Measurements from ENCODE around the gene SMIM9.
"Not testable (repeated sequence)": the region's sequence is repeated elsewhere in the genome, so short reads cannot be mapped to it uniquely, and the experiment has no call there.

Gene SMIM9

DNA sequence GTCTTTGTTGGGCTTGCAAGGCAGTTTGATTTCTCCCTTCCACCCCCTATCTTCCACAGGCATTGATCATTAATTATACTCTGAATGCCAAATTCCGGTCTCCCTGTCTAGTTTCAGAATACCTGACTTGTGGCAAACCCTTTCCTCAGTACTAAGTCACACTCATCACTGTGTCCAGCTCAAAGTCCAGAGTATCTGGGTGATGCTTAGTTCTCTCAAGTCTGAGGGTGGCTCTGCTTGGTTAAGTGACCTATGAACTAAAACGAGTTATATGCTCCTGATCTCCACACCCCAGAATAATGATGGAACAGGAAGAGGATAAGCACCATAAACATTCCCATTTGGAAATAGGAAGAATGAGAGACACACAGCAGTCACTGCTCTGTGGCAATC lies 6.5 kb downstream of the SMIM9 start:
- no peak for ATAC-seq (ENCODE audit: low read depth)
- TF ChIP-seq, protein P1, sequence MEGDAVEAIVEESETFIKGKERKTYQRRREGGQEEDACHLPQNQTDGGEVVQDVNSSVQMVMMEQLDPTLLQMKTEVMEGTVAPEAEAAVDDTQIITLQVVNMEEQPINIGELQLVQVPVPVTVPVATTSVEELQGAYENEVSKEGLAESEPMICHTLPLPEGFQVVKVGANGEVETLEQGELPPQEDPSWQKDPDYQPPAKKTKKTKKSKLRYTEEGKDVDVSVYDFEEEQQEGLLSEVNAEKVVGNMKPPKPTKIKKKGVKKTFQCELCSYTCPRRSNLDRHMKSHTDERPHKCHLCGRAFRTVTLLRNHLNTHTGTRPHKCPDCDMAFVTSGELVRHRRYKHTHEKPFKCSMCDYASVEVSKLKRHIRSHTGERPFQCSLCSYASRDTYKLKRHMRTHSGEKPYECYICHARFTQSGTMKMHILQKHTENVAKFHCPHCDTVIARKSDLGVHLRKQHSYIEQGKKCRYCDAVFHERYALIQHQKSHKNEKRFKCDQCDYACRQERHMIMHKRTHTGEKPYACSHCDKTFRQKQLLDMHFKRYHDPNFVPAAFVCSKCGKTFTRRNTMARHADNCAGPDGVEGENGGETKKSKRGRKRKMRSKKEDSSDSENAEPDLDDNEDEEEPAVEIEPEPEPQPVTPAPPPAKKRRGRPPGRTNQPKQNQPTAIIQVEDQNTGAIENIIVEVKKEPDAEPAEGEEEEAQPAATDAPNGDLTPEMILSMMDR (IDR thresholded peaks at IDR 0.05; ENCODE audit: poor library complexity, severe bottlenecking) = no peak

DNA sequence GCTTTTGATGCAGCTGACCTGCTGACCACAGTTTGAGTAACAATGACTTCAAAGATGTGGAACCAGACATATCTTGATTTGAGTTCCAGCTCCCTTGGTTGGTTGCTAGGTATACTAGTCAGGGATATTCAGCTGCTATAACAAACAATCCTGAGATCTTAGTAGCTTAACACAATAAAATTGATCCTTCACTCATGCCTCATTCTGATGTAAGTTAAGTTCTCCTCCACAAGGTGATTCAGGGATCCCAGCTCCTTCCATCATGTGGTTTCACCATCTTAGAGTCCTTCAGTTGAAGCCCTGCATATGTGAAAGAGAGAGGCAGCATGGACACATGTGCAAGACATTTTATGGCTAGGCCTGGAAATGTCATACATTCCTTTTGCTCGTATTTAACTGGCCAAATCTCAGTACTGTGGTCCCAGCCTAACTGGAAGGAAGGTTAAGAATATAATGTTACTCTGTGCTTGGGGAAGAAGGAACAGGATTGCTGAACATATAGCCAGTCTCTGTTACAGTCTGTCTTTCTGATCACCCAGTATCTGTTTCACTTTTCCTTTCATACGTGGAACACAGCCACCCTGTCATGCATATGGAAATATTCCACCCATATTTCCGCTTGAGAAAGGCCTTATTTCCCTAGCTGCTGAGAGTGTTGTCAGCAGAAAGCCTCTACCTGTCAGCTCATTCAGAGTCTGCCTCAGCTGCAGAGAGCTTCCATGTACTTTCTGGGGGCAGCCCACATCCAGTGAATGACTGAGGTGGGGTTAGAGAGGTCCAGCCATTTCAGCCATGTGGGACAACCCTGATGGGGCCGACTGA lies 7.1 kb downstream of the SMIM9 start:
- no peak for DNase-seq (ENCODE audit: low spot score)
- H3K4me1 ChIP-seq (ENCODE audit: insufficient read depth, poor library complexity, severe bottlenecking) = no peaks in the 10 kb centered on the region
- H3K36me3 ChIP-seq (ENCODE audit: low read depth) = no peaks in the 10 kb centered on the region
- ATAC-seq (ENCODE audit: low read depth) = no peak
- no peaks in the 10 kb centered on the region for H3K9me3 ChIP-seq (ENCODE audit: severe bottlenecking)
- H3K27me3 ChIP-seq (ENCODE audit: insufficient read depth, poor library complexity, severe bottlenecking) = no peaks in the 10 kb centered on the region
- no peak overlapping the region for H3K27ac ChIP-seq (ENCODE audit: poor library complexity, severe bottlenecking)
- TF ChIP-seq, protein P1 (IDR thresholded peaks at IDR 0.05; ENCODE audit: poor library complexity, severe bottlenecking) = no peak
- no peak overlapping the region for H3K4me3 ChIP-seq (ENCODE audit: severe bottlenecking)

More for the DNA sequence above, 6.5 kb downstream of the SMIM9 start:
- Histone ChIP-seq H3K27me3 (ENCODE audit: insufficient read depth, poor library complexity, severe bottlenecking) (no peaks in the 10 kb centered on the region), H3K4me1 (ENCODE audit: insufficient read depth, poor library complexity, severe bottlenecking) (no peaks in the 10 kb centered on the region), H3K27ac (ENCODE audit: poor library complexity, severe bottlenecking) (no peak overlapping the region), H3K4me3 (ENCODE audit: severe bottlenecking) (no peak overlapping the region), H3K36me3 (ENCODE audit: low read depth) (no peaks in the 10 kb centered on the region), H3K9me3 (ENCODE audit: severe bottlenecking) (no peaks in the 10 kb centered on the region)
- no peak for DNase-seq (ENCODE audit: low spot score)

DNA sequence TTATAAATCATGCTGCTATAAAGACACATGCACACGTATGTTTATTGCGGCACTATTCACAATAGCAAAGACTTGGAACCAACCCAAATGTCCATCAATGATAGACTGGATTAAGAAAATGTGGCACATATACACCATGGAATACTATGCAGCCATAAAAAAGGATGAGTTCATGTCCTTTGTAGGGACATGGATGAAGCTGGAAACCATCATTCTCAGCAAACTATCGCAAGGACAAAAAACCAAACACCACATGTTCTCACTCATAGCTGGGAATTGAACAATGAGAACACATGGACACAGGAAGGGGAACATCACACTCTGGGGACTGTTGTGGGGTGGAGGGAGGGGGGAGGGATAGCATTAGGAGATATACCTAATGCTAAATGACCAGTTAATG lies 8.9 kb downstream of the SMIM9 start:
- not testable (repeated sequence) for H3K4me1 ChIP-seq (ENCODE audit: insufficient read depth, poor library complexity, severe bottlenecking); H3K4me3 ChIP-seq (ENCODE audit: severe bottlenecking); H3K27ac ChIP-seq (ENCODE audit: poor library complexity, severe bottlenecking); H3K9me3 ChIP-seq (ENCODE audit: severe bottlenecking); DNase-seq (ENCODE audit: low spot score); H3K27me3 ChIP-seq (ENCODE audit: insufficient read depth, poor library complexity, severe bottlenecking); H3K36me3 ChIP-seq (ENCODE audit: low read depth); ATAC-seq (ENCODE audit: low read depth)

DNA sequence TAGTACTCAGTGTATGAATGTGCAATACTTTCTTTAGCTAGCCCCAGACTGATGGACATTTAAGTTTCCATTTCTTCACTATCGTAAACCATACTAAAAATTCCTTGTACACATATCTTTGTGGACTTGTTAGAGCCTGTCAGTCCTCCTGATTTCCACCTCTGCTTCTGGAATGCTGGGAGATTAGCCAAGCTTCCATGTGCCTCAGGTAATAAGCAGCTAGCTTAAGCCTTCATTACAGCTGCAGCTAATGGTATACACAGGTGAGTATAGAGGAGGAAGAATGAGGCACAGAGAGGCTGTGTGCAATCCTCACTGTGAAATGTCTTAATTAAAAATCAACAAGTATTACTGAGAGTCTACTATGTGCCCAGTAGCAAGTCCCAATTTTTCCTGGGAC lies 9.8 kb downstream of the SMIM9 start:
- Histone ChIP-seq H3K27ac (ENCODE audit: poor library complexity, severe bottlenecking) (peak overlapping the region; percentile 6), H3K9me3 (ENCODE audit: severe bottlenecking) (no peaks in the 10 kb centered on the region), H3K36me3 (ENCODE audit: low read depth) (no peaks in the 10 kb centered on the region), H3K4me1 (ENCODE audit: insufficient read depth, poor library complexity, severe bottlenecking) (no peaks in the 10 kb centered on the region), H3K27me3 (ENCODE audit: insufficient read depth, poor library complexity, severe bottlenecking) (no peaks in the 10 kb centered on the region), H3K4me3 (ENCODE audit: severe bottlenecking) (no peak overlapping the region)
- TF ChIP-seq, protein P1 (IDR thresholded peaks at IDR 0.05; ENCODE audit: poor library complexity, severe bottlenecking) = no peak
- DNase-seq (ENCODE audit: low spot score) = no peak
- peak; percentile 85 for ATAC-seq (ENCODE audit: low read depth)

DNA sequence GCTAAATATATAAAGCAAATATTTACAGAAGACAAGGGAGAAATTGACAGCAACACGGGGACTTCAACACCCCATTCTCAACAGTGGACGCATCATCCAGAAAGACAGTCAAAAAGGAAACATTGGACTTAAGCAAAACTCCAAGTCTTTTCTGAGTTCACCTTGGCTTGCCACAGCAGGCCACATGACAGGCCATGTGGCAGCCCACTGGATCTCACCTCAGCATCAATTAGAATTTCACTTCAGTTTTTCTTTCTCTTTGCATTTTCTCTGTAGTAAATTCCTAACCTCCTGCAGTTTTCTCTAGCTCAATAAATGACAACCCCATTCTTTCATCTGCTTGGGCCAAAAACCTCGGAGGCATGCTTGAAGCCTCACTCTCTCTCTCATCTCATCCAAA lies 12.4 kb downstream of the SMIM9 start:
- ATAC-seq (ENCODE audit: low read depth) (no peak), DNase-seq (ENCODE audit: low spot score) (no peak)
- H3K27ac ChIP-seq (ENCODE audit: poor library complexity, severe bottlenecking) = no peak overlapping the region
- no peaks in the 10 kb centered on the region for H3K9me3 ChIP-seq (ENCODE audit: severe bottlenecking)
- no peaks in the 10 kb centered on the region for H3K4me1 ChIP-seq (ENCODE audit: insufficient read depth, poor library complexity, severe bottlenecking)
- TF ChIP-seq, protein P1 (IDR thresholded peaks at IDR 0.05; ENCODE audit: poor library complexity, severe bottlenecking) = no peak
- no peaks in the 10 kb centered on the region for H3K36me3 ChIP-seq (ENCODE audit: low read depth)
- no peaks in the 10 kb centered on the region for H3K27me3 ChIP-seq (ENCODE audit: insufficient read depth, poor library complexity, severe bottlenecking)
- H3K4me3 ChIP-seq (ENCODE audit: severe bottlenecking) = no peak overlapping the region

Data from RWPE2 (cell line).